T-helper 2 cell treated with Interferon-gamma antibody and Interleukin-4, amounts not matched to agents 5 μg/mL and 100 μg/mL, for 36 hours (primary cell): Measurements from ENCODE around the gene LSAMP.

Experiments used
- DNase-seq: peaks from one replicate; pipeline ENCODE4 v3.0.0; 2021; ENCODE audit warnings: low spot score
- H3K27ac Mint-ChIP-seq: one replicate; pipeline ENCODE4 v1.8.0; 2021; ENCODE audit warnings: mild to moderate bottlenecking, mixed read lengths
- H3K27me3 Mint-ChIP-seq: one replicate; pipeline ENCODE4 v1.8.0; 2021; ENCODE audit warnings: low read depth, mixed read lengths
- H3K36me3 Mint-ChIP-seq: one replicate; pipeline ENCODE4 v1.8.0; 2021; ENCODE audit warnings: low read depth, mixed read lengths
- H3K4me1 Mint-ChIP-seq: one replicate; pipeline ENCODE4 v1.8.0; 2021; ENCODE audit warnings: low read depth, mixed read lengths
- H3K4me3 Mint-ChIP-seq: one replicate; pipeline ENCODE4 v1.8.0; 2022; ENCODE audit warnings: mild to moderate bottlenecking, moderate library complexity, mixed read lengths
- H3K9me3 Mint-ChIP-seq: one replicate; pipeline ENCODE4 v1.8.0; 2021; ENCODE audit warnings: mixed read lengths

LSAMP gene

DNA sequence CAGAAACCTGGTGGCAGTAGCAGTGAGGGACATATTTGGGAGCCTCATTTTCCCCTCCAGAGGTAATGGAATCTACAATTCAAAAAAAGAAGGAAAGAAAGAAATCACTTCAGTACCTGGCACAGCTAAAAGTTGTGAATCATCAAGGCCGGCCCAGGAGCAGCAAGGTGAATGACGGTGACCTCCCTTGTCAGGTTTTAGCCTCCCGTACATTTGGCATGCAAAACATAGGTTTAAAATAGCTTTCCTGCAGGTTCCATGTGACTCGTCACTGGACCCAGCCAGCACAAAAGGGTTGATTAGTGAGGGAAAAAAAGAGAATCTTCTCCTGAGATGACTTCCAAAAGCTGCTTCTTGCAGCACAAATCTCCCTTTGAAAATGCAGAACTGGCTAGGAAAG is 394.2 kb downstream of the LSAMP start:
- Mint-ChIP-seq H3K27ac (no peak overlapping the region), H3K36me3 (no peaks in the 10 kb centered on the region), H3K9me3 (no peaks in the 10 kb centered on the region), H3K27me3 (no peaks in the 10 kb centered on the region), H3K4me1 (no peaks in the 10 kb centered on the region), H3K4me3 (no peak overlapping the region)
- no peak for DNase-seq

DNA sequence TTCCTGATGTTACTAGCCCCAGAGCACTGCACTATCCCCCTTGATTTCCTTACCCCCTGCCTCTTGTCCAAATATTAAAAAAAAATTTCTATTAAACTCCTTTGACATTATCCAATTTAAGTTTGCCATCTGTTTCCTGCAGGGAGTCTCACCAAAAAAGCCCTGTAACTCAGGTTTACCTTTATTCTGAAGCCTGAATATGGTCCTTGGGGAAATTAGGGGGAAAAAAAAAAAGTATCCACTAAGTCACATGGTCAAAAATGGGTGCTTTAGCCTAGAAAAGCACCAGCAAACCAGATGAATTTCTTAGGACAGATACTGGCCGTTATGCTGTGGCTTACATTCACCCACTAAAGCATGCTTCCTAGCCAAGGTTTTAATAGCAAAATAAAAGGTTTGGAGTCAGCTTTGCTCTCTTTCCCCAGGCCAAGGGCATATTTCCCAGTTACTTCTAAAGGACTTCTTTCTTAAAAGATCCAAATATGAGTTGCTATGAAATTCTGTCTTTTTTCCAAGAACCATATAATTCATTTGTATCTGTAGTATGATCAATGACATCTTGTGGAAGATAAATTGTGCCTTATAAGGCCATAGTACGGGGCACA is 394.9 kb downstream of the LSAMP start:
- no peaks in the 10 kb centered on the region for H3K9me3 Mint-ChIP-seq
- no peaks in the 10 kb centered on the region for H3K4me1 Mint-ChIP-seq
- no peaks in the 10 kb centered on the region for H3K36me3 Mint-ChIP-seq
- H3K27ac Mint-ChIP-seq, result no peak overlapping the region
- H3K4me3 Mint-ChIP-seq, result no peak overlapping the region
- no peaks in the 10 kb centered on the region for H3K27me3 Mint-ChIP-seq
- no peak for DNase-seq

DNA sequence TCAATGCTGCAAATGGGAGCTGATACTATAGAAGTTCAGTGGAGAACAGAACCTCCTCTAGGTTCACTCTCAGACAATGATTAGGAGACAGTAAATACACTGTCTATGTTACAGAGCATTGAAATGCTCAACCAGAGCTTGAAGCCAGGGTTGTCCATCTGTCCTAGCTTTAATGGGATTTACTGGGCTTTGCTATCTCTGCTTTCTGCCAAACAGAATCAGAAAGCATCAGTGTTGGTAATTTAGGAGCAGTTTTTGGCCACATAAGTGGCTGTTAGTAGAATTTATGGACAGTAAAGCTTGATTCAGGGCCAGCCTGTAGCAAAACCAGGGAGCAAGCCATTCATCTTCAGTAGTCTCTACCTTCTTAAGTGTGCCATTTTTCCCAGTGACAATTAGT is 396.3 kb downstream of the LSAMP start:
- H3K9me3 Mint-ChIP-seq, result no peaks in the 10 kb centered on the region
- H3K27ac Mint-ChIP-seq, result no peak overlapping the region
- H3K36me3 Mint-ChIP-seq, result no peaks in the 10 kb centered on the region
- no peaks in the 10 kb centered on the region for H3K4me1 Mint-ChIP-seq
- no peak for DNase-seq
- no peak overlapping the region for H3K4me3 Mint-ChIP-seq
- no peaks in the 10 kb centered on the region for H3K27me3 Mint-ChIP-seq

DNA sequence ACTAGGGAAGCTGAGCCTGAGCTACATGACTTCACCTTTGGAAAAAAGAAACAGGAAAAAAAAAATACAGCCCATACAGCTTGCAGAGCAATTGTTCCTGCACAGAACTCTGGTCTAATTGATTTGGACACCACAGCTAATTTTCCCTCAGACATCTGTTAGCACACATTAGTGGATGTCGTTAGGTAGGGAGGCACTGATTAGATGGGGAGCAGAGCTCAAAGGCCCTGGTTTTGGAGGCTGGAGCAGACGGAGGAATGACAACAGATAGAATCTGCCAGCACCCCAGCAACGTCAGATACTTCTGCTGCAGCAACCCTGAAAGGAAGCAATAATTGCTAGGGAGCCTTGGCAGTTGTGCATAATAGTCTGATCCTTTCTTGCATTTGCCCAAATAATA is 398.9 kb downstream of the LSAMP start:
- Mint-ChIP-seq H3K4me3 (no peak overlapping the region), H3K27me3 (no peaks in the 10 kb centered on the region), H3K4me1 (no peaks in the 10 kb centered on the region), H3K9me3 (no peaks in the 10 kb centered on the region), H3K36me3 (no peaks in the 10 kb centered on the region), H3K27ac (no peak overlapping the region)
- no peak for DNase-seq

DNA sequence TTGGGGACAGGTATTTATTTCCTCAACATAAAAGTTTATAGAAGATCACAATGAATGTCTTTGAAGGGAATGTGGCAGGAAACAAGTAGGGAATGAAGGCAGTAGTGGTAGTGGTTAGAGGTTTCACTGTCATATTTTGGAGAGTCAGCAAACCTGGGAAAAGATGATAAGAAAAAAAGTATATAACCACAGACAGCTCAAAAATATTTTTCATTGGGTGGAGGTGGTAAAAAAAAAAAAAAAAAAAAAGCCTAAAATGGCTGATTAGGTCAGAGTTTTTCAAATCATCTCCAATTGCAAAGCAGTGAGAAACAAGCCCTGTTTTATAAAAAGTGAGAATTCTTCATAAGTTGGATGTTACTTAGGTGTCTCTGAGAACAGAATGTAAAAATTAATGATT is 400.0 kb downstream of the LSAMP start:
- Mint-ChIP-seq H3K4me1 (no peaks in the 10 kb centered on the region), H3K36me3 (no peaks in the 10 kb centered on the region), H3K4me3 (no peak overlapping the region), H3K27ac (no peak overlapping the region), H3K27me3 (no peaks in the 10 kb centered on the region), H3K9me3 (no peaks in the 10 kb centered on the region)
- no peak for DNase-seq

DNA sequence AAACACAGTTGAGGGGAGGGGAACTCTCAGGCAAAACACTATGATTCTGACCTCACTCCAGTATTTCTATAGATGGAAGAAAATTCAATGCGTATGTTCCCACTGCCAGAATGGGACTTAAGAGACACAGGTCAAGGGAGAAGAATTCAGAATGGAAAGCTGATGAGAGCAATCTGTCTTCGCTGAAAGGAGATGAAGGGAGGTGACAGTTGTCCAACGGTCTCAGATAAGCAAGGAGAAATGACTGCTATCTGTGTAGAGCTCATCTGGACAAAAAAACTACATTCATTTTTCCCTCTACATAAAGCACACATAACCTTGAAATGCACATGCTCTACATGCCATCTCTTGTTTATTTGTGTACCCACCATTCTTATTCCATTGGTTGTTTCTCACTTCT is 405.1 kb downstream of the LSAMP start:
- no peaks in the 10 kb centered on the region for H3K27me3 Mint-ChIP-seq
- H3K27ac Mint-ChIP-seq, result no peak overlapping the region
- H3K4me3 Mint-ChIP-seq, result no peak overlapping the region
- H3K4me1 Mint-ChIP-seq, result no peaks in the 10 kb centered on the region
- no peaks in the 10 kb centered on the region for H3K36me3 Mint-ChIP-seq
- no peaks in the 10 kb centered on the region for H3K9me3 Mint-ChIP-seq
- DNase-seq, result no peak

DNA sequence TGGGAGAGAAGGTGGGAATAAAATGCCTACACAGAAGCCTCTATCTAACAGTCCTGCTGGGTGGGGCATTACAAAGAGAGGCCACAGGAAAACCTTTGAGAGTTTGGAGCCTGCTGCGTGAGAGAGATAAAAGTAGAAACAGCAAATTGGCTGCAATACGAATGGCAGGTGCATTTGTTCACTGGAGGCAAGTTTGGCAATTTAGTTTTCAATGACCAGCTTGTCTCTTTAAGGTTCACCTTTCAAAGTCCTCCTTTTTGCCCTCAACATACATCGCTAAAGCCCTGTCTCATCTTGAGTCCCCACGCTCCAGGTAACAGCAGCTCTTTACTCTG is 405.7 kb downstream of the LSAMP start:
- no peaks in the 10 kb centered on the region for H3K27me3 Mint-ChIP-seq
- H3K4me3 Mint-ChIP-seq, result no peak overlapping the region
- H3K36me3 Mint-ChIP-seq, result no peaks in the 10 kb centered on the region
- H3K4me1 Mint-ChIP-seq, result no peaks in the 10 kb centered on the region
- H3K9me3 Mint-ChIP-seq, result no peaks in the 10 kb centered on the region
- no peak overlapping the region for H3K27ac Mint-ChIP-seq
- DNase-seq, result no peak

DNA sequence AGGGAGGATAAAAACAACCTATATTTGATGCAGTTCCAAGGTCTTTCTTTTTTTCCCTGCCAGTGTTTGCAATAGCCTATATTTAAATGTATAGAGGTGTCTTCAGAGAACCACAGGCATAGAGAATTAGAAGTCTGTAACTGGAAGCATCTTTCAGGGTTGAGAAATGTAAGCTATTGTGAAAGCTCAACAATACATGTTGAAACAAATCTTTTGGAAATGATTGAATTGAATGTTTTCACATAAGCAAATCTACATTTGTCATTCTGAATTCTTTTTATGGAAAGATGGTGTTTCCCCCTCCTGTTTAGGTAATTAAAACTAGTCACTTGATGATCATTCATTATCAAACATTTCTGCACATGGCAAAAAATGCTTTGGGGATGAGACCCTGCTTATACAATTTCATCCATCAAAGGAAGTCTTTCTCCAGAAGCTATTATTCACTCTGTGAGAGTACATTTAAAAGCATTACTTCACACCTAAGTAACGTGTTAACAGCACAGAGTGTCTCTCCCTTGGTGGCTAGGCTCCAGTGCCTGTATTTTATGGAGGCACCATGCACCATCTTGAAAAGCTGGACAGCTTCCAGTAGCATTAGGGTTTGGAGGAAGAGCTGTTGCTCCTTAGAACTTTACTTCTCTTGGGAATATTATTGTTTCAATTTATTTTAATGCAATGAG is 406.2 kb downstream of the LSAMP start:
- H3K9me3 Mint-ChIP-seq, result no peaks in the 10 kb centered on the region
- DNase-seq, result no peak
- H3K4me3 Mint-ChIP-seq, result no peak overlapping the region
- H3K4me1 Mint-ChIP-seq, result no peaks in the 10 kb centered on the region
- no peaks in the 10 kb centered on the region for H3K27me3 Mint-ChIP-seq
- no peak overlapping the region for H3K27ac Mint-ChIP-seq
- no peaks in the 10 kb centered on the region for H3K36me3 Mint-ChIP-seq

DNA sequence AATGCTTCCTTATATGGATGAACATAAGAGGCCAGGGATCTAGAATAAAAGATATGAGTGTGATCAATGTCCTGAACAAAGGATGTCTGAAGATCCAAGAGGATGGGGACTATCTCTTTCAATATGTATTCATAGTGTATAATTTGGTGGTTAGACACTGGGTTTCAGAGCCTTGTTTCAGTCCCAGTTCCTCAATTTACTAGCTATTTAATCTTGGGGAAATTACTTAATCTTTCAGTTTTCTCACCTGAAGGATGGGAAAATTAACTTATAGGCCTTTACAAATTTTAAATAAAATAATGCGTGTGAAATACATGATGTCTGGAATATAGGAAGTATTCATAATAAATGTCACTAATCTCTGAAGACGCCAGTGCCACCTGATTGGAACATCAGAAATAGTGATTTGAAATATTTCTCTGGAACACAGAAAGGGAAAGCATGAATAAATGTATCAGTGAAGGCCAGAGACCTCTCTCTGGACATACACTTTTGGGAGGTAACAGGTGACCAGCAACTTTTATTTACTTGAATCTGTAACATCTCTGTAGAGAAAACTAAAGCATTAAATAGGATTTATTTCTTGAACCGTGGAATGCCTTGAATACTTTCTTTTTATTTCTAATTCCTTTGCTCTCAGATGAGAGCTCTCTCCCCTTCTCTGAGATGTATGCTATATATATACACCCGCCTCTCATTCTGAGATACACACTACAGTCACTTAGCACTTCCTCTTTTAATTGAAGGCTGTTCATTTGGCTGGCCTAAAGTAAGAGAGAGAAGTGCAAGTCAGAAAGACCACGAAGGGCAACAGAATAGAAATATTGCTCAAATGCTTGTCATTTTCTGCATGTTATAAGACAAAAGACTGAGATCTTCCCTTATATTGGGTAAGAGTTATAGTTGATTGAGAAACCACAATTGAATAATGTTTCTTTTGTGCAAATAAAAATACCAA is 407.1 kb downstream of the LSAMP start:
- Mint-ChIP-seq H3K4me1 (no peaks in the 10 kb centered on the region), H3K27ac (no peak overlapping the region), H3K27me3 (no peaks in the 10 kb centered on the region), H3K9me3 (no peaks in the 10 kb centered on the region), H3K4me3 (no peak overlapping the region), H3K36me3 (no peaks in the 10 kb centered on the region)
- no peak for DNase-seq

DNA sequence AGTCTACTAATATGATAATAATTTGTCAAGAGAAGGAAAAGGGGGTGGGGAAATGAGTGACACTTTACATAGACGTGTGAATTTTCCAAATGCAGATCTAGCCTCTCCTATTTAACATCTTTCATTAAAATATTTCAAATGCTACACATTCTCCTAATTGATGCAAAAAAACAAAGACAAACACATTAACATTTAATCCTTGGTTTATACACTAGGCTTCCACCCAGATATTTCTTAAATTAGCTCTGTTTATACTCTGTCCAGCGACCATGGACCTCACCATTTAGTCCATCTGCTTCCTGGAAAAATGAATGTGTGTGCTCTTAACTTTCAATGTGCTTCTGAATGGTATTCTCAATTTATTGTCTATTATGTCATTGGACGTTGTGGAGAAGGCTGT is 409.9 kb downstream of the LSAMP start:
- no peak for DNase-seq
- Mint-ChIP-seq H3K27ac (no peak overlapping the region), H3K9me3 (no peaks in the 10 kb centered on the region), H3K4me1 (no peaks in the 10 kb centered on the region), H3K36me3 (no peaks in the 10 kb centered on the region), H3K4me3 (no peak overlapping the region), H3K27me3 (no peaks in the 10 kb centered on the region)

DNA sequence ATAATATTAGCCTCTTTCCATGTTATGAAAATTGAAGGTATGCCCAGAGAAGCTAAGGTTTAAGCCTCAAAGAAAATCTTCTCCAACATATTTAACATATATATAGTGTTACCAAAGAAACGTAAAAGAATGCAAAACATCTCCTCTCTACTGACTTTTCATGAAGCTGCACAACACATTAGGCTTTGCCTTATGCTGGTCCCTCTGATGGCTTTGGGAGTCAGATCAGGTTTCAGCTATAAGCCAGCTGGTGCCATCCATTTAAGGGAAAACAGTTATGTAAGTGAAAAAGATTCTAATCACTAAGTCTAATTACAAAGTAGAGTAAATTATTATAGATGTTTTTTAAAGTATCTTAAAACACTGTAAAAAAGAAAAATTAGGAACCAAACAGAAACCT is 410.5 kb downstream of the LSAMP start:
- Mint-ChIP-seq H3K4me3 (no peak overlapping the region), H3K27me3 (no peaks in the 10 kb centered on the region), H3K27ac (no peak overlapping the region), H3K9me3 (no peaks in the 10 kb centered on the region), H3K4me1 (no peaks in the 10 kb centered on the region), H3K36me3 (no peaks in the 10 kb centered on the region)
- no peak for DNase-seq

DNA sequence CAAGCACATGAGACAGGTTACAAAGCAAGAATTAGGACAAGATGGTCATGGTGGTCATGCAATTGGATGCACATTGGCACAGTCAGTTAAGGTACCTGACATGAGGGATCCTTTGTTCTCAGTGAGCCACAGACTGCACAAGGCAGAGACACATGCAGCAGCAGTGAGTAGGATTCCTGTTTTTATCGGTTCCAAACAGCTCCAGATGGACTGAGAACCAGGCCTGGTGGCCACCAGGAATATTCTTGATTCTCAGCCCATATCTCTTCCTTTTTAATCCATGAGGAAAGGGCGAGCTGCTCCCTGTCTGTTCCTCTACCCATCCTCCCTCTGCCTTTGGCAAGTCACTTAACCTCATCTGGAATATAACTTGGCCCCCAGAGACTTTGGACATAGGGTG is 411.2 kb downstream of the LSAMP start:
- no peaks in the 10 kb centered on the region for H3K36me3 Mint-ChIP-seq
- no peaks in the 10 kb centered on the region for H3K9me3 Mint-ChIP-seq
- no peak overlapping the region for H3K4me3 Mint-ChIP-seq
- H3K4me1 Mint-ChIP-seq, result no peaks in the 10 kb centered on the region
- H3K27me3 Mint-ChIP-seq, result no peaks in the 10 kb centered on the region
- no peak overlapping the region for H3K27ac Mint-ChIP-seq
- DNase-seq, result no peak

DNA sequence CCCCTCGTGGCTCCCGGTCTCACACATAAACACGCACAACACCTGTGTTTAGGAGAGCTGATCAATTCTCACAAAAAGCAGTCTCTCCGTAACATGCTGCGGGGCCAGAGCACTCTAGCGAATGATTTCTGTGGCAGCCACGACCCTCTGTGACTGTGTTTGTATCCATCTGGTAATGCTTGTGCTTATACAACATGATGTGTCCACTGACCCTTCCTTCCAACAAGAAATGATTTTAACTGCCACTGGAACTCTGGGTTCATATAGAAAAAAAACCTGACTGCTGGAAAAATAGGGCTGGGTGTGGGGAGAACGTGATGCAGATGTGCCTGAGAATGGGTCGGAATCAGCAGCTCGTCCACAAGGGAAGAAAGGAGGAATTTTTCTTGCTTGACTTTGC is 411.8 kb downstream of the LSAMP start:
- no peaks in the 10 kb centered on the region for H3K4me1 Mint-ChIP-seq
- no peak overlapping the region for H3K27ac Mint-ChIP-seq
- H3K4me3 Mint-ChIP-seq, result no peak overlapping the region
- no peak for DNase-seq
- no peaks in the 10 kb centered on the region for H3K9me3 Mint-ChIP-seq
- no peaks in the 10 kb centered on the region for H3K27me3 Mint-ChIP-seq
- no peaks in the 10 kb centered on the region for H3K36me3 Mint-ChIP-seq

DNA sequence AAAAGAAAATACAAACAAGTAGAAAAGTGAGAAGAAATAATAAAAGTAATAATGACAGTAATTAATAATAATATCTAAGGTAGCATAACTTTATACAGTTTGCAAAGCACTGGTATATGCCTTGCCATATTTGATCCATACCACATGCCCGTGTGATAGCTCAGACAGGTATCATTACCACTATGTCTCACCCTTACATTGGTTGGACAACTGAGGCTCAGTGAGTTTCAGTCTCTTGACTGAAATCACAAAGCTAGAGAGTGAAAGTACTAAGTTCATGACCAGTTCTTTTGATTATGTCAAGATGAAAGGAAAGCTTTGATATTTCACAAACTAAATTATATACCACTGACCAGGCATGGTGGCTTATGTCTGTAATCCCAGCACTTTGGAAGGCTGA is 413.1 kb downstream of the LSAMP start:
- Mint-ChIP-seq H3K4me3 (no peak overlapping the region), H3K27me3 (no peaks in the 10 kb centered on the region), H3K27ac (no peak overlapping the region), H3K4me1 (no peaks in the 10 kb centered on the region), H3K9me3 (no peaks in the 10 kb centered on the region), H3K36me3 (no peaks in the 10 kb centered on the region)
- DNase-seq, result no peak
